ENCODE measurements around the gene CFAP54. TPM values are rescaled to one million over a fixed set of nuclear protein-coding genes. Genes with fewer than 3 reads are reported as not detected.

Gene CFAP54
- total RNA-seq, 1 experiment from 2014 or later, result 0.56 TPM

- no peak for DNase-seq (ENCODE audit: unreplicated experiment)
- peak overlapping the region; percentile 32 for H3K27ac Mint-ChIP-seq (ENCODE audit: low read depth, unreplicated experiment)
- TF ChIP-seq CTCF (IDR thresholded peaks at IDR 0.05; ENCODE audit: unreplicated experiment), result no peak
- H3K27me3 Mint-ChIP-seq (ENCODE audit: insufficient read depth, unreplicated experiment), result no peaks in the 10 kb centered on the region
- intact Hi-C loops (cut with micrococcal nuclease), result no loop called here
- peaks cover 7% of the 10 kb centered on the region for H3K36me3 Mint-ChIP-seq (ENCODE audit: insufficient read depth, unreplicated experiment)
- peaks cover 32% of the 10 kb centered on the region for H3K4me1 Mint-ChIP-seq (ENCODE audit: insufficient read depth, unreplicated experiment)
- ChIA-PET POLR2A (no interaction called here), CTCF (interaction anchor here (0.7 to 1.9 kb wide), 2 partner anchors 59 to 177 kb away, joined by 3 to 5 read pairs; no protein-coding TSS in a partner anchor)
- no peak overlapping the region for H3K4me3 Mint-ChIP-seq (ENCODE audit: unreplicated experiment)
- H3K9me3 Mint-ChIP-seq (ENCODE audit: unreplicated experiment), result peaks cover 9% of the 10 kb centered on the region
- no TSS peak for BruUV-seq (replicated peaks)
Measured at GRCh38 chr12:96809522-96809921, 320.1 kb downstream of the CFAP54 start.

GRCh38 chr12:96810057-96810456 lies 320.7 kb downstream of the CFAP54 start:
- H3K36me3 Mint-ChIP-seq (ENCODE audit: insufficient read depth, unreplicated experiment), result peaks cover 7% of the 10 kb centered on the region
- ChIA-PET POLR2A (interaction anchor here (0.6 to 0.9 kb wide), 3 partner anchors 21 to 110 kb away, joined by 3 read pairs; no protein-coding TSS in a partner anchor), CTCF (interaction anchor here (0.6 to 1.9 kb wide), 3 partner anchors 60 to 573 kb away, joined by 3 to 5 read pairs (median 3); no protein-coding TSS in a partner anchor)
- no peak overlapping the region for H3K4me3 Mint-ChIP-seq (ENCODE audit: unreplicated experiment)
- no TSS peak for BruUV-seq (replicated peaks)
- peak overlapping the region; percentile 32 for H3K27ac Mint-ChIP-seq (ENCODE audit: low read depth, unreplicated experiment)
- intact Hi-C loops (cut with micrococcal nuclease), result no loop called here
- TF ChIP-seq CTCF (IDR thresholded peaks at IDR 0.05; ENCODE audit: unreplicated experiment), result no peak
- peaks cover 32% of the 10 kb centered on the region for H3K4me1 Mint-ChIP-seq (ENCODE audit: insufficient read depth, unreplicated experiment)
- peak; percentile 15 for DNase-seq (ENCODE audit: unreplicated experiment)
- peaks cover 9% of the 10 kb centered on the region for H3K9me3 Mint-ChIP-seq (ENCODE audit: unreplicated experiment)
- no peaks in the 10 kb centered on the region for H3K27me3 Mint-ChIP-seq (ENCODE audit: insufficient read depth, unreplicated experiment)

- Mint-ChIP-seq H3K9me3 (ENCODE audit: unreplicated experiment) (peaks cover 9% of the 10 kb centered on the region), H3K27ac (ENCODE audit: low read depth, unreplicated experiment) (peak overlapping the region; percentile 32), H3K36me3 (ENCODE audit: insufficient read depth, unreplicated experiment) (peaks cover 7% of the 10 kb centered on the region), H3K27me3 (ENCODE audit: insufficient read depth, unreplicated experiment) (no peaks in the 10 kb centered on the region), H3K4me3 (ENCODE audit: unreplicated experiment) (no peak overlapping the region), H3K4me1 (ENCODE audit: insufficient read depth, unreplicated experiment) (peaks cover 32% of the 10 kb centered on the region)
- intact Hi-C loops (cut with micrococcal nuclease), result no loop called here
- DNase-seq (ENCODE audit: unreplicated experiment), result peak; percentile 13
- BruUV-seq (replicated peaks), result no TSS peak
- TF ChIP-seq CTCF (IDR thresholded peaks at IDR 0.05; ENCODE audit: unreplicated experiment), result no peak
- ChIA-PET POLR2A (interaction anchor here (0.6 to 1.1 kb wide), 4 partner anchors 21 to 110 kb away, joined by 3 read pairs; no protein-coding TSS in a partner anchor), CTCF (interaction anchor here (0.6 to 1.9 kb wide), 4 partner anchors 10 to 574 kb away, joined by 3 to 5 read pairs (median 4); no protein-coding TSS in a partner anchor)
Measured at GRCh38 chr12:96810477-96810876, 321.1 kb downstream of the CFAP54 start.

GRCh38 chr12:96811083-96811482 lies 321.7 kb downstream of the CFAP54 start:
- Mint-ChIP-seq H3K27me3 (ENCODE audit: insufficient read depth, unreplicated experiment) (no peaks in the 10 kb centered on the region), H3K4me1 (ENCODE audit: insufficient read depth, unreplicated experiment) (peaks cover 32% of the 10 kb centered on the region), H3K27ac (ENCODE audit: low read depth, unreplicated experiment) (peak overlapping the region; percentile 32), H3K9me3 (ENCODE audit: unreplicated experiment) (peaks cover 9% of the 10 kb centered on the region), H3K4me3 (ENCODE audit: unreplicated experiment) (no peak overlapping the region), H3K36me3 (ENCODE audit: insufficient read depth, unreplicated experiment) (peaks cover 7% of the 10 kb centered on the region)
- TF ChIP-seq CTCF (IDR thresholded peaks at IDR 0.05; ENCODE audit: unreplicated experiment), result no peak
- DNase-seq (ENCODE audit: unreplicated experiment), result peak; percentile 87
- POLR2A ChIA-PET, result interaction anchor here (0.9 to 1.1 kb wide), 2 partner anchors 20 to 45 kb away, joined by 3 read pairs; no protein-coding TSS in a partner anchor
- BruUV-seq (replicated peaks), result no TSS peak
- intact Hi-C loops (cut with micrococcal nuclease), result no loop called here
- CTCF ChIA-PET, result interaction anchor here (1.5 to 1.9 kb wide), 2 partner anchors 10 to 175 kb away, joined by 4 to 5 read pairs; no protein-coding TSS in a partner anchor
